Placental pericyte (primary cell): ENCODE data around the gene RNF169. TPM values are rescaled to one million over a fixed set of nuclear protein-coding genes. Genes with fewer than 3 reads are reported as not detected.

Experiments
- small RNA-seq: library from RNA; depleted of rRNA; stranded (forward); fragments of <200 nt; gene quantifications from one replicate; pipeline ENCODE3, GENCODE V24; 2012; ENCODE audit warnings: low replicate concordance
- total RNA-seq: library from RNA; depleted of rRNA; stranded (reverse); fragments of >200 nt; gene quantifications from 2 replicates; pipeline ENCODE4 v1.2.3, GENCODE V29; 2012

The RNF169 gene, protein sequence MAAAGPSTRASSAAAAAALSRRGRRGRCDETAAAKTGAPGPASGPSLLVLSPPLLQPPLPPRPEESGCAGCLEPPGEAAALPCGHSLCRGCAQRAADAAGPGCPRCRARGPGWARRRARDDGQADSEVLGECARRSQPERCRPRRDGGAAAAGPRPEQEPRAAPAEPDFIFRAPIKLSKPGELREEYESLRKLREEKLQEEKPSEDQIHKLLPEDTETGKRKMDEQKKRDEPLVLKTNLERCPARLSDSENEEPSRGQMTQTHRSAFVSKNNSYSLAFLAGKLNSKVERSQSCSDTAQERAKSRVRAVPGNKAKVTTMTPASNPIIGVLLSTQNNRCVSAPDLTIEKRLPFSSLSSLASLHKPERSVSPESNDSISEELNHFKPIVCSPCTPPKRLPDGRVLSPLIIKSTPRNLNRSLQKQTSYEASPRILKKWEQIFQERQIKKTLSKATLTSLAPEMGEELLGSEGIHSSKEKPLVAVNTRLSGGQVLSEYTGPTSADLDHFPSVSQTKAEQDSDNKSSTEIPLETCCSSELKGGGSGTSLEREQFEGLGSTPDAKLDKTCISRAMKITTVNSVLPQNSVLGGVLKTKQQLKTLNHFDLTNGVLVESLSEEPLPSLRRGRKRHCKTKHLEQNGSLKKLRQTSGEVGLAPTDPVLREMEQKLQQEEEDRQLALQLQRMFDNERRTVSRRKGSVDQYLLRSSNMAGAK
- total RNA-seq, result 14.9 and 28.5 TPM in 2 replicates

GRCh38 chr11:74748211-74749126 is at the start of gene RNF169:
RNF169 (plus strand) TSS chr11:74748849; CDS start chr11:74748881, 32 bp downstream.

DNA sequence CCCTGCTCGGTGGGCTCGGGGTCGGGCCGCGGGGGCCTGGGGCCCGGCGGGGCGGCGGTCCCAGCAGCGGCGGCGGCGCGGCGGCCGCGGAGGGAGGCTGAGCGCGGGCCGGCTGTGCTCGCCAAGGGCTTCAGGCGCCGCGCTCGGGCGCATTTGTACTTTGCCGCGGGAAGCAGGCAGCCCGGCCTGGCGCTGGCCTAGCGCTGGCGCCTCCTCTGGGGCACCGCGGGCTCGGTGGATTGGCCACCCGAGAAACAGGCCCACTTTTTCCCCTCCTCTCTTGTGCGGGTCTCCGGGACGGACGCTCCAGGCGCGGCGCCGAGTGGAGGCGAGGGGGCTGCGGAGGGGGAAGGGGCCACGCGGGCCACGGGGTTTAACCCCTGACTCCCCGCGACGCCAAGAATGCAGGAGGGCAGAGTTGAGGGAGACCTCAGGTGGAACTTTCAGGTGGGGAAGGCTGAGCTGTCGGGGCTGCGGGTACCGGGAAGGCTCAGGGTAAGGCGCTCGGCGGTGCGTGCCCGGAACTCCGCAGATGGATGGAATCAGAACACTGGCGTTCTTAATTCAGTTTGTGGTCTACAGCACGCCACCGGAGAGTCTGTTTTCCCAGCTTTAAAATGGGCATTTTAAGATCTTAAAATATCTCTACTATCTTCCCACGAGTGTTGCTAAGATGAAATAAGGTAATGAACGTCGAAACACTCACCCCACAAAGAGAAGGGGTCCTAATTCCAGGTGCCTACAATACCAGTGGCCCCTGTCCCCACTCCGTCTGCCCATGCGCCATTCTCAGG is 17.2 kb upstream of the RNF169 start, which contains the start of gene CHRDL2:
TSS of gene CHRDL2 (minus strand) at position 126 of the 794 bp plus-strand sequence. CDS start 538 bp downstream, outside the sequence.

Small RNAs within 50 kb of the gene (small RNA-seq; reads per million reads assigned to genes)
- gene MIR4696 (not detected), gene RN7SL239P (not detected)

Other genes starting within 250 kb of the RNF169 start
- gene POLD3, start 156.3 kb upstream of the RNF169 start, total RNA-seq, result 6.3 and 19.8 TPM in 2 replicates
- not detected in 2 replicates for gene CHRDL2, start 17.4 kb upstream of the RNF169 start, total RNA-seq
- 17.8 and 27.1 TPM in 2 replicates for gene XRRA1, start 200.2 kb downstream of the RNF169 start, total RNA-seq
- 13.7 and 47.3 TPM in 2 replicates for gene SPCS2, start 200.4 kb downstream of the RNF169 start, total RNA-seq
- 2.4 and 8.2 TPM in 2 replicates for gene NEU3, start 240.1 kb downstream of the RNF169 start, total RNA-seq